Cardiac fibroblast (primary cell): ENCODE data around the gene GCHFR.
A peak's percentile ranks its signal among the peaks of the same experiment; 100 is the strongest.

Source experiments
- DNase-seq, 2 donors: peaks; one replicate each; pipeline versions ENCODE4 v3.0.0 to v3.0.0-alpha.2; 2010; ENCODE audit warnings: low read depth in 2 of 2
- H3K4me3 ChIP-seq, 2 donors: replicated peaks in 1 of 2; 1 replicate in 1 of 2; 2 replicates in 1 of 2; pipeline ENCODE4 v1.5.1; 2011; ENCODE audit warnings: low read depth in 2 of 2, low read length in 2 of 2, mild to moderate bottlenecking in 2 of 2, moderate library complexity in 1 of 2
- CTCF ChIP-seq: IDR thresholded peaks from one replicate; pipeline ENCODE4 v1.5.1; 2011; ENCODE audit warnings: low read depth, mild to moderate bottlenecking, low read length, inconsistent platforms

The GCHFR gene

GRCh38 chr15:40731034-40731433, 32.8 kb upstream of the GCHFR start:
- DNase-seq = peak; percentile 45
- no peak for TF ChIP-seq CTCF
- H3K4me3 ChIP-seq = no peak overlapping the region

DNA sequence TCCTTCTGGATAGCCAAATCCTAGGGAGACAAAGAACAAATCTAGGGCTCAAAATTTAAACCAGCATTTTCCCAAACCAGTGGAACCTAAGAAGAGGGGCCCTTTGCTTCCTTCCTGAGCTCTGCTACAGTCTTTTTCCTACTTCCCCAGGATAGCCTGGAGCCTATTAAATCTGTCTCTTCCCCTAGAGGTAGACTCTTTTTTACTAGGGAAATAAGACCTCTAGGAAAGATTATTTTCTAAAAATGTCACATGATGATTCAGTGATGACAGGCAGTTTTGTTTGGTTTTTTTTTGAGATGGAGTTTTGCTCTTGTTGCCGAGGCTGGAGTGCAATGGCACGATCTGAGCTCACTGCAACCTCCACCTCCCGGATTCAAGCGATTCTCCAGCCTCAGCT, 27.3 kb upstream of the GCHFR start:
- TF ChIP-seq CTCF = no peak
- DNase-seq = no peak
- H3K4me3 ChIP-seq = no peak overlapping the region

DNA sequence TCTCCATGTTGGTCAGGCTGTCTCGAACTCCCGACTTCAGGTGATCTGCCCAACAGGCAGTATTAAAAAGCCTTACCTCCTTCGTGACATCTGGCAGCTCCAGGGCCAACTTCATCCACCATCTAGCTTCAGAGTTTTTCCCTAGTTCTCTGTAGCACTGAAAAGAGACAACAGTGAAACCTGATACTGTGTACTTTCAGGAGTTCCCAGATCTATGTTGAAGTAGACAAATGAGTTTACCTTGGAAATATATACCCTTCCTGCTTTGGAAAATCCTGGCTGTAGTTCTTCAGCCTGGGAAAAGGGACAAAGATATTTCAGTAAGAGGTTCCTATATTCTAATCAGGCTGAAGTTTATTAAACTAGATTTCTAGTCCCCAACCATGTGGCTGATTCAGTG, 26.8 kb upstream of the GCHFR start:
- no peak for DNase-seq
- no peak overlapping the region for H3K4me3 ChIP-seq
- TF ChIP-seq CTCF = no peak

GRCh38 chr15:40739047-40739446, 24.8 kb upstream of the GCHFR start:
- no peak for TF ChIP-seq CTCF
- H3K4me3 ChIP-seq = no peak overlapping the region
- DNase-seq = no peak

- no peak overlapping the region for H3K4me3 ChIP-seq
- DNase-seq = no peak
- TF ChIP-seq CTCF = no peak
Measured at GRCh38 chr15:40739854-40740253, 24.0 kb upstream of the GCHFR start.

- DNase-seq = no peak
- no peak for TF ChIP-seq CTCF
- H3K4me3 ChIP-seq = no peak overlapping the region
Measured at GRCh38 chr15:40743485-40743901, 20.4 kb upstream of the GCHFR start.
